Loucy (cell line): ENCODE measurements around the gene MRS2.

Source experiments
- H2AFZ ChIP-seq: fragments of 200-600 bp; sonication (generic); 2 replicates; pipeline ENCODE4 v1.6.0; 2016; ENCODE audit warnings: antibody characterized with exemption, mild to moderate bottlenecking, low read length, moderate library complexity
- H3F3A ChIP-seq: fragments of 200-600 bp; 2 replicates; pipeline ENCODE4 v1.6.0; 2016; ENCODE audit warnings: antibody characterized with exemption, low read depth, mild to moderate bottlenecking
- H3K27me3 ChIP-seq: fragments of 200-600 bp; sonication (generic); 2 replicates; pipeline ENCODE4 v1.6.1; 2014; ENCODE audit warnings: low read length, mild to moderate bottlenecking; ENCODE audit not compliant: insufficient read depth, poor library complexity, severe bottlenecking
- H3K36me3 ChIP-seq: fragments of 200-600 bp; sonication (generic); 2 replicates; pipeline ENCODE4 v1.6.1; 2016; ENCODE audit warnings: low read length; ENCODE audit not compliant: insufficient read depth
- H3K4me1 ChIP-seq: fragments of 200-600 bp; sonication (generic); 2 replicates; pipeline ENCODE4 v1.5.1; 2014; ENCODE audit warnings: low read length, mild to moderate bottlenecking; ENCODE audit not compliant: insufficient read depth, poor library complexity, severe bottlenecking
- H3K4me2 ChIP-seq: fragments of 200-600 bp; sonication (generic); 2 replicates; pipeline ENCODE4 v1.6.0; 2014; ENCODE audit warnings: antibody characterized with exemption, low read length, low read depth, mild to moderate bottlenecking; ENCODE audit not compliant: poor library complexity, severe bottlenecking
- H3K4me3 ChIP-seq: fragments of 200-600 bp; sonication (generic); 2 replicates; pipeline ENCODE4 v1.5.1; 2014; ENCODE audit warnings: low read length, mild to moderate bottlenecking, mixed read lengths; ENCODE audit not compliant: poor library complexity, severe bottlenecking
- H3K79me2 ChIP-seq: fragments of 200-600 bp; sonication (generic); 2 replicates; pipeline ENCODE4 v1.6.1; 2014; ENCODE audit warnings: low read length; ENCODE audit not compliant: insufficient read depth
- H3K9ac ChIP-seq: fragments of 200-600 bp; sonication (generic); 2 replicates; pipeline ENCODE4 v1.6.0; 2014; ENCODE audit warnings: mild to moderate bottlenecking, low read depth, low read length, moderate library complexity; ENCODE audit not compliant: poor library complexity, severe bottlenecking
- H3K9me2 ChIP-seq: fragments of 200-600 bp; sonication (generic); replicated peaks from 2 replicates; pipeline ENCODE4 v1.6.1; 2016; ENCODE audit warnings: low read depth, low read length, mixed read lengths
- H3K9me3 ChIP-seq: fragments of 200-600 bp; sonication (generic); 2 replicates; pipeline ENCODE4 v1.6.1; 2014; ENCODE audit warnings: mild to moderate bottlenecking, antibody characterized with exemption, low read length, low read depth; ENCODE audit not compliant: insufficient read depth
- H4K20me1 ChIP-seq: fragments of 200-600 bp; sonication (generic); 2 replicates; pipeline ENCODE4 v1.6.0; 2014; ENCODE audit warnings: antibody characterized with exemption, low read length, mild to moderate bottlenecking; ENCODE audit not compliant: insufficient read depth, poor library complexity, severe bottlenecking
- EZH2phosphoT487 ChIP-seq: fragments of 200-600 bp; IDR thresholded peaks from 2 replicates; pipeline ENCODE4 v1.6.1; 2018; ENCODE audit warnings: antibody characterized with exemption, mild to moderate bottlenecking, moderate library complexity, borderline replicate concordance
- TF ChIP-seq, protein P1 (sequence below): fragments of 200-600 bp; sonication (generic); conservative IDR thresholded peaks from 2 replicates; pipeline ENCODE4 v1.5.1; 2014; ENCODE audit warnings: mild to moderate bottlenecking, antibody characterized with exemption, low read length

MRS2 gene

DNA sequence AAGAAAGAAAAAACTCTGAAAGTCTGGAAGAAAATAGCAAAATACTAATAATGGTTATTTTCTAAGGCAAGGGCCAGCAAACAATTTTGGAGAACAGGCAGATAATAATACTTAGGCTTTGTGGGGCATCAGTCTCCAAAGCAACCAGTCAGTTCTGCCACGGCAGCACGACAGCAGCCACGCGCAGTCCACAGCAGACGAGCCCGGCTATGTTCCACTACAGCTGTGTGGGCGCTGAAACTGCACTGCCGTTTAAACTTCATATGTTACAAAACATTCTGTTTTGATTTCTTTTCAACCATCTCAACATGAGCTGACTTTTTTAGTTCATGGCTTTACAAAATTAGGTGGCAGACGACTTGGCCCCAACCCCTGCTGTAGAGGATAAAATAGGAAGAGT, 29.9 kb downstream of the MRS2 start:
- Histone ChIP-seq H4K20me1 (no peaks in the 10 kb centered on the region), H3K9me3 (no peaks in the 10 kb centered on the region), H3K4me1 (no peaks in the 10 kb centered on the region), H2AFZ (no peak overlapping the region), H3K9me2 (no peaks in the 10 kb centered on the region), H3K4me3 (no peak overlapping the region), H3K36me3 (no peaks in the 10 kb centered on the region), H3K27me3 (no peaks in the 10 kb centered on the region), H3K79me2 (no peaks in the 10 kb centered on the region), H3F3A (no peaks in the 10 kb centered on the region), H3K4me2 (no peak overlapping the region), H3K9ac (no peak overlapping the region)
- TF ChIP-seq EZH2phosphoT487 = no peak
- TF ChIP-seq, protein P1, sequence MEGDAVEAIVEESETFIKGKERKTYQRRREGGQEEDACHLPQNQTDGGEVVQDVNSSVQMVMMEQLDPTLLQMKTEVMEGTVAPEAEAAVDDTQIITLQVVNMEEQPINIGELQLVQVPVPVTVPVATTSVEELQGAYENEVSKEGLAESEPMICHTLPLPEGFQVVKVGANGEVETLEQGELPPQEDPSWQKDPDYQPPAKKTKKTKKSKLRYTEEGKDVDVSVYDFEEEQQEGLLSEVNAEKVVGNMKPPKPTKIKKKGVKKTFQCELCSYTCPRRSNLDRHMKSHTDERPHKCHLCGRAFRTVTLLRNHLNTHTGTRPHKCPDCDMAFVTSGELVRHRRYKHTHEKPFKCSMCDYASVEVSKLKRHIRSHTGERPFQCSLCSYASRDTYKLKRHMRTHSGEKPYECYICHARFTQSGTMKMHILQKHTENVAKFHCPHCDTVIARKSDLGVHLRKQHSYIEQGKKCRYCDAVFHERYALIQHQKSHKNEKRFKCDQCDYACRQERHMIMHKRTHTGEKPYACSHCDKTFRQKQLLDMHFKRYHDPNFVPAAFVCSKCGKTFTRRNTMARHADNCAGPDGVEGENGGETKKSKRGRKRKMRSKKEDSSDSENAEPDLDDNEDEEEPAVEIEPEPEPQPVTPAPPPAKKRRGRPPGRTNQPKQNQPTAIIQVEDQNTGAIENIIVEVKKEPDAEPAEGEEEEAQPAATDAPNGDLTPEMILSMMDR = no peak

DNA sequence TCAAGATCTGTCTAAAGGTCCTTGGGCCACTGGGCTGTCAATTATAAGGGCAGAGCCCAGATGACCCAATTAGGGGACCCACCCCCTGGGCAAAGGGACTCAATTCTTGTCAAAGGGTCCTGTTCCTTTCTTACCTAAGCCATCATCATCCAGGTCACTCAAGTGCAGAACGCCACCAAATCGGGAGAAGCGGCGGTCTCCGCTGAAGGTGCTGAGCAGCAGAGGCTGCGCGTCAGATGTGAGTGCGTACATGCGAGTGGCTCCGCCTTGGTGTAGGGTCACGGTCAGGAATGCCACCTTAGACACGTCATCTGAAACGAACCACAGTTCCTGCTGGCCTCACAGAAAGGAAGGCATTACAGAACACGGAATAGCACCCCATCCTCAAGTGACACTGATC, 34.2 kb downstream of the MRS2 start:
- Histone ChIP-seq H3K4me2 (no peak overlapping the region), H4K20me1 (no peaks in the 10 kb centered on the region), H3K79me2 (no peaks in the 10 kb centered on the region), H3K9me3 (no peaks in the 10 kb centered on the region), H3F3A (no peaks in the 10 kb centered on the region), H3K4me3 (no peak overlapping the region), H3K36me3 (no peaks in the 10 kb centered on the region), H3K9me2 (no peaks in the 10 kb centered on the region), H3K9ac (no peak overlapping the region), H3K27me3 (no peaks in the 10 kb centered on the region), H3K4me1 (no peaks in the 10 kb centered on the region), H2AFZ (no peak overlapping the region)
- no peak for TF ChIP-seq EZH2phosphoT487
- TF ChIP-seq, protein P1 = no peak

GRCh38 chr6:24439858-24440539, 37.3 kb downstream of the MRS2 start:
- H3K36me3 ChIP-seq = no peaks in the 10 kb centered on the region
- H4K20me1 ChIP-seq = no peaks in the 10 kb centered on the region
- TF ChIP-seq, protein P1 = no peak
- TF ChIP-seq EZH2phosphoT487 = no peak
- H3K9ac ChIP-seq = no peak overlapping the region
- no peaks in the 10 kb centered on the region for H3K79me2 ChIP-seq
- no peak overlapping the region for H3K4me3 ChIP-seq
- no peak overlapping the region for H3K4me2 ChIP-seq
- no peaks in the 10 kb centered on the region for H3K27me3 ChIP-seq
- H3K9me3 ChIP-seq = no peaks in the 10 kb centered on the region
- no peaks in the 10 kb centered on the region for H3K9me2 ChIP-seq
- H3F3A ChIP-seq = no peaks in the 10 kb centered on the region
- no peak overlapping the region for H2AFZ ChIP-seq
- H3K4me1 ChIP-seq = no peaks in the 10 kb centered on the region
